Gastroesophageal sphincter (tissue), 3 donors: ENCODE measurements around the gene CERT1.

Experiments used
- CTCF ChIP-seq, 4 experiments: fragments of 200-600 bp in 2 of 4; fragments of 450-650 bp in 2 of 4; sonication (generic) in 1 of 4; IDR thresholded peaks; one replicate each; pipeline ENCODE4 v1.5.1; 2017 to 2019; ENCODE audit warnings: antibody characterized with exemption in 4 of 4, mild to moderate bottlenecking in 2 of 4, moderate library complexity in 2 of 4
- EP300 ChIP-seq: sonication (generic); formaldehyde crosslinking; IDR thresholded peaks from one replicate; pipeline ENCODE4 v1.6.1; 2017; ENCODE audit warnings: antibody characterized with exemption, mild to moderate bottlenecking
- POLR2A ChIP-seq, 2 donors: fragments of 450-650 bp; IDR thresholded peaks; one replicate each; pipeline ENCODE4 v1.6.1; 2017; ENCODE audit warnings: antibody characterized with exemption in 2 of 2, mild to moderate bottlenecking in 2 of 2, moderate library complexity in 1 of 2

GRCh38 chr5:75523275-75523674 is 11.8 kb upstream of the CERT1 start:
- no peak for TF ChIP-seq CTCF (IDR thresholded peaks at IDR 0.05)
- TF ChIP-seq POLR2A (IDR thresholded peaks at IDR 0.05): no peak
- no peak for TF ChIP-seq EP300
